Central memory CD4-positive, alpha-beta T cell (primary cell): ENCODE data around the gene ZNF804A.

Experiments used
- DNase-seq: peaks from one replicate; pipeline ENCODE4 v3.0.0; 2022

The ZNF804A gene

GRCh38 chr2:184971546-184972068 lies 373.3 kb downstream of the ZNF804A start:
- no peak for DNase-seq
